K562 (cell line): ENCODE results near the gene GABRA5. TPM values are rescaled to one million over a fixed set of nuclear protein-coding genes. Genes with fewer than 3 reads are reported as not detected.

Source experiments
- CREB5 ChIP-seq: fragments of 250-450 bp; sonication (Bioruptor Pico); IDR thresholded peaks from 2 replicates; pipeline ENCODE4 v1.5.0; 2020; ENCODE audit warnings: mild to moderate bottlenecking
- HDAC1 ChIP-seq, 2 experiments: fragments of 450-650 bp; IDR thresholded peaks; 2 replicates each; pipeline ENCODE4 v1.6.1; 2016 to 2017; ENCODE audit warnings: inconsistent platforms in 1 of 2, mild to moderate bottlenecking in 1 of 2, moderate library complexity in 1 of 2
- HDAC2 ChIP-seq: fragments of 450-650 bp; IDR thresholded peaks from 2 replicates; pipeline ENCODE4 v1.6.1; 2016; ENCODE audit warnings: mild to moderate bottlenecking
- HES1 ChIP-seq: fragments of 450-650 bp; IDR thresholded peaks from 2 replicates; pipeline ENCODE4 v1.6.1; 2016; ENCODE audit warnings: low read depth, mild to moderate bottlenecking, moderate library complexity
- POLR2AphosphoS2 ChIP-seq: IDR thresholded peaks from 2 replicates; pipeline ENCODE4 v1.6.1; 2012; ENCODE audit warnings: low read length, improper control_type of control experiment
- RBM14 ChIP-seq: fragments of 200-400 bp; formaldehyde crosslinking; IDR thresholded peaks from 2 replicates; pipeline ENCODE4 v1.6.1; 2018; ENCODE audit warnings: low read depth, mild to moderate bottlenecking, low read length, moderate library complexity, borderline replicate concordance; ENCODE audit not compliant: insufficient read depth
- ZNF175 ChIP-seq: fragments of 200-800 bp; sonication (Bioruptor generic); IDR thresholded peaks from 2 replicates; pipeline ENCODE4 v1.6.1; 2016; ENCODE audit warnings: low read depth, mild to moderate bottlenecking, missing genetic modification characterization, missing compliant biosample characterization
- ZNF592 ChIP-seq: fragments of 450-650 bp; IDR thresholded peaks from 2 replicates; pipeline ENCODE4 v1.6.1; 2017; ENCODE audit warnings: antibody characterized with exemption, mild to moderate bottlenecking
- polyA plus RNA-seq, 8 experiments: library from polyadenylated mRNA; depleted of rRNA in 4 of 8; stranded (reverse) in 5 of 8; unstranded in 3 of 8; fragments of >200 nt; fragmentation: Nextera tagmentation in 2 of 8; fragmentation: Illumina TruSeq in 1 of 8; extraction: Ambion mirVana in 2 of 8; extraction: Trizol in 1 of 8; gene quantifications; 2 replicates each; pipeline versions ENCODE4 v1.2.1 to v1.2.3, GENCODE V29; 2011 to 2014; ENCODE audit warnings: inconsistent platforms in 1 of 8, missing spikeins in 1 of 8
- total RNA-seq, 7 experiments: library from RNA; depleted of rRNA in 6 of 7; stranded (reverse); fragments of >200 nt in 6 of 7; fragmentation: Illumina TruSeq in 2 of 7; extraction: Trizol in 2 of 7; gene quantifications; 2 replicates each; pipeline versions ENCODE4 v1.2.1 to v1.2.3, GENCODE V29; 2011 to 2021; ENCODE audit warnings: low replicate concordance in 1 of 7

GABRA5 gene
- total and polyA plus RNA-seq, 9 of the 15 experiments (the other 6 are each of a cell fraction or from before 2014, with no cell fraction given): not detected

DNA sequence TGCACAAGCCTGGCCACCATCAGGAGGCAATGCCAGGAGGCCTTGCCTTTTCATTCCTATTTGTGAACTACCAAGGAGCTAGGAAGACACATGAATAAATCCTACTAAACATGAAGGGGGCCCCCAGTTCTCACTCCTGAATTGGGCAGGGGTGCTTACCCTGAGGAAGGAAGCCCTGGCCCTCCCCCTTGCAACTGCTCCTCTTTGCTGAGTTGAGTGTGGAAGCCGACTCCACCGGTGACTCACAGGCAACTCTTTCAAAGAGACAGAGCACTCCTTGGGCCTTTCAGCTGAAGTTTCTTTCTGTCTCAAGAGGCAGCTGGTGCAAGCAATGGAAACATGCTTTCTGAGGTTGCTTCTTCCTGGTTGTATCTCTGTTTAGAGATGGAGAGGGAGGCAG, 105.8 kb downstream of the GABRA5 start (continued):
- TF ChIP-seq CREB5 (CRISPR knock-in tag) (no peak), HES1 (no peak), POLR2AphosphoS2 (no peak), HDAC1 (IDR thresholded peaks at IDR 0.05) (no peak), RBM14 (no peak), ZNF592 (no peak), HDAC2 (no peak), ZNF175 (CRISPR knock-in tag) (no peak)
